Midbrain (tissue), 1 donor: ENCODE results near the gene TNFRSF14.

Experiments
- DNase-seq: peaks from one replicate; lab custom pipeline; 2025; lab: John Stamatoyannopoulos, UW

TNFRSF14 gene

DNA sequence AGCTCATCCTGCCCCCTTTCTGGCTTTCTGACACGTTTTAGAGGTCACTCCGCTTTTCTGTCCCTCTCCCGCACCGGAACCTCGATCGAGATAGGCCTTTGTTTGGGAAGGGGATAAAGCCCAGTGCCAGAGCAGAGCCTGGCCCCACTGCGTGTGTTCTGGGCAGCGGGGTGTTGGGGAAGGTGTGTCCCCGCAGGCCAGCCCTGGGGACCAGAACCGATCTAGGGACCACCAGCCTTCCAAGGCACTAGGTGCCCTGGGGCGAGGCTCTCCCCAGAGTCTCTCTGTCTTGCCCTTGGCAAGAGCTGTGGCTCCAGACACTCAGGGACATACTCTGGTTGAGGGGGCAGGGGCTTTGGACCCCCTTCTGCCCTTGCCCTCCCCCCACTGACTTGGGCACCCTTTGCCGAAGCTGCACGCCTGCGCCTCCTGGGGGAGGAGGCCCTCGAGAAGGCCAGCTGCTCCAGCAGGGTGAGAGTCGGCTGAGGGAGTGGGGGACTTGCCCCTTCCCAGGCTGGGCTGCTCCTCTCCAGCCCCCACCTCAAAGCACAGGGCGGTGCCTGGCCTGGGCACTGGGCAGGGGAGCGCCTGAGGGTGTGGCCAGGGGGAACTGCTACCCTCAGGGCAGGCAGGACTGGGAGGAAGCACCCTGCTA is 46.8 kb downstream of the TNFRSF14 start:
- DNase-seq, result no peak

DNA sequence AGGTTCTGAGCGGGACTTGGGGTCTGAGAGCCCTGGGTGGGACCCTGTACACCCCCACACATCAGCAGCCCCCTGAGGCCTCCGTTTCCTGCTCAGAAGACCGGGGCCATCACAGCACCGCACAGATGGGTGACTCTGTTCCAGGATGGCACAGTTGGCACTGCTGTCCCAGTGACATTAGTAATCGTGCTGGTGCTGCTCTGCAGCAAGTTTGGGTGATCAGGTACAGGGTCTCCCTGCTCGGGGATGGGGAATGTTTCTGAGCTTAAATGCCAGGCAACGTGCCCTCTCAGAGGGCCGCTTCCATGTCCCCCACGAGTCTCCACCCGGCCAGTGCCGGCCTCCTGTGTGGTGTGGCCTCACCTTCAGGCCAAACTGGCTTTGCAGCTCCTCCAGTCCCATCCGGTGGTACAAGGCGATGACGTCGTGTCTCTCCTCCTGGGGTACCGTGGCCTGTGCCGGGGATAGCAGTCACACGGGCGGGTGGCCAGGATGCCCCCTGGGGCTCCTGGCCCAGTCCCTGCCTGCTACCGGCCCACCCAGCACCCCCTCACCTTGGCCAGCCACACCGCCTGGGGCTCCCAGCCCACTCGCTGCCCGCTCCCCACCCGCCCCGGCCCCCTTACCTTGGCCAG is 47.5 kb downstream of the TNFRSF14 start:
- no peak for DNase-seq

DNA sequence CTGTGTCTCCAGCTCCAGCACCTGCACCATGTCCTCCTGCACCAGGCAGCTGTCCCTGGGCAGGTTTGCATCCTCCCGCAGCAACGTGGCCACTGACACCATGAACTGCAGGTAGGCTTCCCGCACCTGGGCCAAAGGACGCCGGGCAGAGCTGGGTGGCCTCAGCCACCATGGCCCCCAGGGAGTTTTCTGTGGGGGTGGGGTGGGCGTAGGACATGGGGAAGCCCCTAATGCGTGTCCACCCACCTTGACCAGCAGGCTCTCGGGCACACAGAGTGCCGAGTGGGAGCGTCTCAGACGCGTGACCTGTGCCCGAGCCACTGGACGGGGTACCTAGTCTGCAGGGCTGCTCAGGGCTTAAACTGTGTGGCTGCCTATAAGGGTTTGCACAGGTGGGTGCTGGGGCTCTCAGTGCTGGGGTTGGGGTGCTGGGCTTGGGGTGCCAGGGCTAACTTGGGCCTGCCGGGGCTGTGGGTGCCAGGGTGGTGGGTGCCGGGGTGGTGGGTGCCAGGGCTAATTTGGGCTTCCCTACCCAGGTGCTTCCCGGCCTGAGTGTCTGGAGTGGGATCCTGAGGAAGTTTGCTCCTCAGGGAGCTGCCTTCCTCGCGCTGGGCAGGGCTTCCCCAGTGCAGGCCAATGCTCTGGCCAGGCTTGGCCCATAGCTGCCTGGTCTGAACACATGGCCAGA is 48.1 kb downstream of the TNFRSF14 start:
- DNase-seq, result no peak

DNA sequence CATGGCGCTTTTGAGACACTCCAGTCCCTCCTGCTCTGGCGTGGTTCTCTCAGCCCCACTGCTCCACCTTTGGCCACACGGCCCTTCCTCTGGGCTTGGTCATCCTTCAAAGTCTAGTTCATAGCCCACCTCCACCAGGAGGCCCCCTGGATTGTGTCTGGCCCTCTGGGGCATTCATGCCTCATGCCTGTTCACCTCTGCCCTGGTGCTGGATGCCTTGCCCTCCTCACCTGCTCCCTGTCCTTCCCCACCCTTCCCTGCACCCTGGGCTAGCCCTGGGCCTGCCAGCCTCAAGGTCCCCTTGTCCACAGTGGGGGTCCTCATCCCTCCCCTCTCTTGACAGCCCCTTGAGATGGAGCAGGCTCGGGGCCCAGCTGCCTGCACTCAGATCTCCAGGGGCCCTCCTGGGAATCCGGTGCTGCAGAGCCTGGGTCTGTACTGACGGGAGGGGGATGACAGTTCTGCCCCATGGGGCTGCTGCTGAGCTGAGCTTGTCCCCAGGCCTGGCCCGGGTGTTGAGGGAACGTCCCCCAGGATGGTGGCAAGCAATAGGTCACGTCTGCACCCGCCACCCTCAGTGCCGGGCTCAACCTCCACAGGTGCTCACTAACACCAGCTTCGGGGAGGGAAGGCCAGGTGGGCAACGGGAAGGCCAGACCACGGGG is 48.8 kb downstream of the TNFRSF14 start:
- DNase-seq, result no peak

- no peak for DNase-seq
Measured at GRCh38 chr1:2605509-2606395, 49.6 kb downstream of the TNFRSF14 start.

DNA sequence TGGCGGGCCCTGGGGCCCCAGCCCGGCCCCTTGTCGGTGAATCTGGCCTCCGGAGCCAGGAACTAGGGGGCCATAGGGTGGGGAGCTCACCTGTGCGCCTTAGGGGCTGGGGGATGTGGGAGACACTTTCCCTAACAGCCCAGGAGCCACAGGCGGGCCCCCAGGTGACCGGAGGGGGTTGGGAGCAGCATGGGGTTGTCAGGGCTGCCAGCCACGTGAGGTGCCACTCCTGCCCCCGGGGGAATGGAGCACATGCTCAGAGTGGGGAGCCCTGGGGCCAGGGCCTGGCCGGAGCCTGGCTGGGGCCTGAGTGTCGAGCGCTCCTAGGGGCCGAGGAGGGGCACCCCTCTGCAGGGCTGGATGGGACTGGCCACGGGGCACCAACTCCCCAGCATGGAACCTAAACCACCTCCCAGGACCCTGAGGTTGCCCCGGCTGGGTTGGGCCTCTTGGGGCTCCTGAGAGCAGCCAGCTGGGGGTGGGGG is 50.3 kb downstream of the TNFRSF14 start:
- no peak for DNase-seq

DNA sequence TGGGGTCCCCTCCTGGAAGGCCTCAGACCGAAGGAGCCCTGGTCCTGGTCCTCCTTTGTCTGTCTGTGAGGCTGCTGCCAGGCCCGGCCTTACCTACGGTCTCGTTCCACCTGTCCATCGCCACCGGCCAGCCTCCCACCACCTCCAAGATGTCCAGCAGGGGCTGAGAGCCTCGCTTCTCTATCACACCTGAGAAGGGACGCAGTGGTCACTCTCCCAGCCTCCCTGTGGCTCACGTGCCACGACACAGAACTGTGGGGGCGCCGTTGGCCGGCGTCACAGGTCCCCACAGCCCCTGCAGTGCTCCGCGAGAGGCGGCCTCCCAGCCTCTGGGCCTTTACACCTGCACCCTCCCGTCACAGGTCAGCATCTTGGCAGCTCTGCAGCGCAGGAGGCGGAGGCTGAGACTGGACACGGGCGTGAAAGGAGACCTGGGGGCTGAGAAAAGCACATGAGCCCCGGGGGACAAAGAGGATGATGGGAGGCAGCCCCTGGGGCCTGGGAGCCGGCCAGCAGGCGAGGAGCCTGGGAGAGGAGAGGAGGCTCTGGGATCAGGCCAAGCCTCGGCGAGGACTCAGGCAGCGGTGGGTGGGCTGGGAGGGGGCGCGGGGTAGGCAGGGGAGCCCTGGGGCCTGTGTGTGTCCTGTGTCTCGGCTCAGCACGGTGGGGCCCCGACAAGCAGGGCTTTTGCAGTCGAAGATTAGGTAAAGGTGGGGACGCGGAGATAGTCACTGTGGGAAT is 50.9 kb downstream of the TNFRSF14 start:
- DNase-seq, result no peak

- no peak for DNase-seq
Measured at GRCh38 chr1:2607641-2608091, 51.5 kb downstream of the TNFRSF14 start.

GRCh38 chr1:2609319-2610035 is 53.3 kb downstream of the TNFRSF14 start:
- DNase-seq, result no peak

GRCh38 chr1:2610036-2610959 is 54.1 kb downstream of the TNFRSF14 start:
- DNase-seq, result peak; percentile 35

DNA sequence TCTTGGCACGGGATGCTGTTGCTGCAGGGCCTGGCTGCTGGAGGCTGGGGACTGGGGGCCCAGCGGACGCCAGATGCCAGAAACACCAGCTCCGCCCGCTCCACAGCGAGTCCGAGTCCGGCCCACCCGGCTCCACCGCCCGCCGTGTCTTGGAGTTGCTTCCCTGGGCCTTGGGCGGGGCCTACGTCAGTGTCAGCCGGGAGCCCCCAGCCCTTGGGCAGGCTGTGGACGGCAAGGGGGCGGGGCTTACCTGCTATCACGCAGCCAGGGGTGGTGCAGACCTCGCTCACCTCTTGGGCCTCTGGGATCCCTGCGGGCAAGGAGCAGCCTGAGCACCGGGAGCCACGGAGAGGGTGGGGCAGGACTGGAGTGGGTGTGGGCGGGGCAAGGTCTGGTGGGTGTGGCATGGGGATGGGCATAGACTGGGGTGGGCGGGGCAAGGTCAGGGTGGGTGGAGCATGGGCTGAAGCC is 54.9 kb downstream of the TNFRSF14 start:
- DNase-seq, result peak; percentile 35

DNA sequence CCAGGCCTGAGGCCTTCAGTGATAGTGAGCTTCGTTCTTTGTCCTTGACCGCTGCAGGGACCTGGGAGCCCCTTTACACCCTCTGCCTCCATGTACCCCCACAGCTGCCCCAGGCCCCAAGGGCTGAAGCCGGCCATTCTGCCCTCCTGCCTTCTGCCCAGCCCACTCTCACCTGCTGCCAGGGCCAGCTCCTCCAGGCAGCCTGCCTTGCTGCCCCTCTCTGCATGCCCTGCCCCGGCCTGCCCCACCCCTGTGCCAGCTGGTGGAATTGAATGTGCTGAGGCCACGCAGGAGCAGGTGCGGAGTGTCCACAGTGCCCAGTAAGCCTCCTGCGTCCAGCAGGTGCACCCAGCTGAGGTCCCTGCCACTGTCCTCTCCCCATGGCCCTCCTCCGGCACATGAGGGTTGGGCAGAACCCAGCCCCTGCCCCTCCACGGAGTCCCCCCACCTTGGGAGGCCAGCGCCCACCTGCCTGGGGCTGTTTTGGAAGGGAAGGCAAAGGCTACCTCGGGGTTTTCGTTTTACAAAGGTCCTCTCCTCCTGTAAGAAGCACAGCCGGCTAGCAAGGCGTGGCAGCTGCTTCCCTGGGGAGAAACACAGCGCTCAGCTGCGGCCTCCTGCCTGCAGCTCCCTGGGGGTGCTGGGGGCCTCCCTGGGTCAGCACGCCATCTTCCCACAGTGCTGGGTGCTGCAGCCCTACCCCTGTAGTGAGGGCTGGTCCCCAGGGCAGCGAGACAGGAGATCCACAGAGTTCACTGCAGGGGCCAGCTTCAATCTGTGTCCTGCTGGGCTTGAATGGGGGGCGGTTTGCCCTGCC is 55.7 kb downstream of the TNFRSF14 start:
- DNase-seq, result no peak

GRCh38 chr1:2612591-2613365 is 56.6 kb downstream of the TNFRSF14 start:
- DNase-seq, result no peak
